CD4-positive, alpha-beta T cell treated with Interferon alpha-2 for 1 hour (primary cell): Measurements from ENCODE around the gene SLC4A11.
"Not testable (repeated sequence)": the region's sequence is repeated elsewhere in the genome, so short reads cannot be mapped to it uniquely, and the experiment has no call there.

Experiments
- DNase-seq, 2 donors: peaks; one replicate each; pipeline ENCODE4 v3.0.0-alpha.2; 2020 to 2022

The SLC4A11 gene

DNA sequence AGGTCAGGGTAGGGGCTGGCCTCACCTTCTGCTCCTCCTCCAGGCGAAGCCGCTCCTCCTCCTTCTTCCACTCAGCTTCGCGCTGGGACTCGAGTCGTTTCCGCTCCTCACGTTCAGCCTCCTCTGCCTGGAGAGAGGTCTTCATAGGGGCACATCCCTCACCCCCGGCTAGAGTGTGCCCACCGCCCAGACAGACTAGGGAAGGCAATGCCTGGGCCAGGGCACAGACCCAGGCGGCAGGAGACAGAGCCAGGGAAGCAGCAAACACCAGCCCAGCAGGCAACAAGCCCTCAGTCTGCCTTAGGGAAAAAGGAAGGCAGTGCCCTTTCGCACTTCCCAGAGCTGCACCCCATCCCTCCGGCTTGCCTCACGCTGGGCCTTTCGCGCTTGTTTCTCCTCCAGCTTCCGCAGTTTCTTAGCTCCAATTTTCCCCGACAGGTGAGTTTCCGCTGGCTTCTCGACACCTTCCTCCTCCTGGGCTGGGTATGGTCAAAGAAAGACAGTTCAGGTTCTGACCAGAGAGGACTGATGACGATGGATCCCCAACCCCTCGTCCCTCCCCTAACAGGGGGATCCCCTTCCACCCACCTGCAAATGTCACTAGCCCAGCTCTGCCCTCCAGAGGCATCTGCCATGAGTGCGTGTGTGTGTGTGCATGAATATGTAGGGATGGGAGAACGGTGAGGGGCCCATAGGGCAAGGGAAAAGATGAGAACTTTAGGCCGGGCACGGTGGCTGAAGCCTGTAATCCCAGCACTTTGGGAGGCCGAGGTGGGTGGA lies 38.8 kb downstream of the SLC4A11 start:
- DNase-seq = no peak

- no peak for DNase-seq
Observed at GRCh38 chr20:3199206-3199605, 39.8 kb downstream of the SLC4A11 start.

DNA sequence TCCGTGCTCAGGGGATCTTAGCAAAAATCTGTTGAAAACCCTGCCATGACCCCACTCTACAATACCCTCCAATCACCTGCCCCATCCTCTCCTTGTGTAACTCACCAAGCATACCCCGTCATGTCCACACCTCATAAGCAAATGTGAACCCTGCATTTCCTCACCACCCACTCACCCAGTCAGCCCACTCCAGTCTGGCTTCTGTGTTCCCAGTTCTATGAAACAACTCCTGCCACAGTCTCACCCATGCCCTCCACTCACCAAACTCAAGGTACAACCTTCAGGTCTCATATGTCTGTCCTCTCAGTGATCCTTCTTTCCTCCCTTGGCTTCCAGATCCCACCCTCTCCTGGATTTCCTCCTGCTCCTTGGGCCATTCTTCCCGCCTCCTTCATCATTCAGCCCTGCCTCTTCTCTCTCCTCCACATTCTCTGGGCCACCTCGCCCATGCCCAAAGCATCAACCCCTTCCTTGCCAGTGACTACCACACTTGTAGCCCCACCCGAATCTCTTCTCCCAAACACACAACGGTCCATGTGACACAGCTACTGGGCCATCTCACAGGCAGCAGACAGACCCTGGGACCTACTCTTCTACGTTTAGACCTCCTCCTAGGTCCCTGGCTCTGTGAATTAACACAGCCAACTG lies 43.3 kb downstream of the SLC4A11 start:
- no peak for DNase-seq

GRCh38 chr20:3194617-3195280 lies 44.2 kb downstream of the SLC4A11 start:
- no peak for DNase-seq

DNA sequence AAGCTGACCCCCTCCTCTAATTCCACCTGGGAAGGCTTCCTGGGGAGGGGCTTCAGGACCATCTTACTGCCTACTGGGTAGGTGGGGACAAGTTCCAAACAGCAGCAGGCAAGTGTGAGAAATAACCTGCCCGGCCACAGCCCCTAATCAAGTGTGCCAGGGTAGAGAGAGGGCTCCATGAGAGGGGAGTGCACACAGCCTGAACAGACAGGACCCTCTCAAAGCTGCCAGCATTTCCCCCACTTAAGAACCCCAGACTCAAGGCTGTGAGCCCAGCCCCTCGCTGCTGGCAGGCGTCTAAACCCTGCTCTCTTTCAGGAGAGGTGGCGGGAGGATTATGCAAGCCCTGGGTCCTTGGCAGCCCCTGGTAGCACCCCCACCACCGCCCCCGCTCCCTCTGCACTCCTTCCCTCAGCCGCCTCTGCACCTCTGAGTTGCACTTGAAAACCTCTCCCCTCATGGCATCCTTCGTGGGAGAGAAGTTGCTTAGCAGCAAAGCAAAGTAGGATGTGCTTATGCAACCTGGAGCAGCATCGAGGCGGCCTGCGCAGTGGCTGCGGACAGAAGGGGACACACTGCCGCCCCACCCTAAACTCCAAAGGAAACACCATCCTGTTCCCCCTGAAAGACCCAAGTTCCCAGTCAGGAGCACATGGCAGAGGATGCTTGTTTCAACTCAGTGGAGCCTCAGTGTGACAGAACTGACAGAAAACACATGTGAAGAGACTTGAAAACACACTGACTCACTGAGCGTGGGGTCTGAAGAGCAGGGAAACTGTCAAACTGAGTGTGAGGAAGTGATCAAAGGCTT lies 45.0 kb downstream of the SLC4A11 start:
- DNase-seq = no peak

DNA sequence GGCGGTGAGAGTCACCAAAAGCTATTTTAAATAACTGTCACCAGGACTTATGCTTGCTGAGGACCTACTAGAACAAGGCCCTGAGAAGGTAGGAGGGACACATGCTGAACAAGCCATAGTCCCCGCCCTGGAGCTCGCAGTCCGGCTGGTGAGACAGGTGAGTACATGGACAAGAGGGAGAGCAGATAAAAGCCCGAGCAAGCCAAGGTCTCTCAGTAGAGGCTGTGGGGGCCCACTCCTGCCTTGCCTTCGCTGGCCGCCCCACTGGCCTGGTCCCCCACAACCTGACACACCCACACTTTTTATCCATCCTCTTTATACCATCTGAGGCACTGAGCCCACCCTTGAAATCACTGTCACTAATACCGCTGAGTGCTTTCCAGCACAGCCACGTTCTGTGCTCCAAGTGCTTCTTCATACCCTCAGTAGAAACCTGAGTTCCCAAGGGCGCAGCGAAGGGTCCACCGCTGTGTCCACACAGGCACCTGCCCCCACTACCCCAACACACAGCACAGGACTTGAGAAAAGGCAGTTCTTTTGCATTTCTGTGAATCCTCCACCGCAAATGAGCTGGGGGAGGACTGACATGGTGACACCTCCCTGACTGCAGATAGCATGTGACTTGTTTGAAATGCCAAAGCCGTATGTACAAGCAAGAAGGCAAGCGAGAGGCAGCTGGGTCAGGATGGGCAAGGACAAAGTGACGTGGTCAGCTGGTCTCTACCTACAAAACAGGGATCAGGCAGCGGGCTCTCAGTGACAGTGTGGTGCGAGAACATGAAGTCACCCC lies 46.6 kb downstream of the SLC4A11 start:
- DNase-seq = no peak

GRCh38 chr20:3190681-3191111 lies 48.3 kb downstream of the SLC4A11 start:
- no peak for DNase-seq

- no peak for DNase-seq
Observed at GRCh38 chr20:3189561-3190131, 49.3 kb downstream of the SLC4A11 start.

GRCh38 chr20:3188823-3189413 lies 50.1 kb downstream of the SLC4A11 start:
- no peak for DNase-seq

GRCh38 chr20:3187861-3188260 lies 51.1 kb downstream of the SLC4A11 start:
- DNase-seq = not testable (repeated sequence)

DNA sequence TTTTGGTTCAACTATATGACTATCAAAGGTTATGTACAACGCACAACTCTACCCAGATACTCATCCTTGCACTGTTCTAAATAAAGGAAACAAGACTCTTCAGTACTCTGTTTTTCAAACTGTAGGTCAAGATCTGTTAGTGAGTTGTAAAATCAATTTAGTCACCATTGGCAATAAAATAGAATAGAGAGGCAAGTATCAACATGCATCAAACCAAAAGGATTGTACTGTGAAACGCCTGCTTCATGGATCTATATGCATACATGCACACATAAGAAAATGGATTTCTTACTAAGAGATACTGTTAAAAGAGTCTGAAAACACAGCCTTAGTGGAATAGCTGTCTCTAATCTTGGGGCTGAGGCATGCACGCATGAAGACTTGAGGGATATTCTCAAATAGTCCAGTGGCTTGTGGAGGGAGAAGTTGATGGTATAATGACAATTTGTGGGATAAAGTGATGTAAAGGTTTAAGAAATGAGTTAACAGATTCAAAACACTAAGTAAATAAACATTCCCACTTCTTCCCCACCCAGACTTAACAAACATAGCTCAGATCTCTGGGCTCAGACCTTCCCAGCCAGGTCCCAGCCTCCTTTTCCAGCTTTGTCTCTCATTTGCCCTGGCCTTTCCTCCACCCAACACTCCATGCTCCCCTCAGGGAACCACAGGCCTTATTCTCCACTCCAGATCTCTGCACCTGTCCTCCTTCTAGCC lies 54.9 kb downstream of the SLC4A11 start:
- DNase-seq = no peak

DNA sequence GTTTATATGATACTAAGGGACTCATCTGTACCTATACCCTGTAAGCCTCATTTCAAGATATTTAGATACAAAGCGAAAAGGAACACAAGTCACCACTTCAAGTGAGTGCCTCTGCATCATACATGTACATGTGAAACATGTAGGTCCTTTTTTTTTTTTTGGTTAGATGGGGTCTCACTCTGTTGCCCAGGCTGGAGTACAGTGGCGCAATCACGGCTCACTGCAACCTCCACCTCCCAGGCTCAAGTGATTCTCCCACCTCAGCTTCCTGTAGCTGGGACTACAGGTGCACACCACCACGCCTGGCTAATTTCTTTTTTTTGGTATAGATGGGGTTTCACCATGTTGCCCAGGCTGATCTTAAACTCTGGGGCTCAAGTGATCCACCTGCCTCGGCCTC lies 56.6 kb downstream of the SLC4A11 start:
- not testable (repeated sequence) for DNase-seq

- no peak for DNase-seq
Observed at GRCh38 chr20:3181270-3181669, 57.7 kb downstream of the SLC4A11 start.

DNA sequence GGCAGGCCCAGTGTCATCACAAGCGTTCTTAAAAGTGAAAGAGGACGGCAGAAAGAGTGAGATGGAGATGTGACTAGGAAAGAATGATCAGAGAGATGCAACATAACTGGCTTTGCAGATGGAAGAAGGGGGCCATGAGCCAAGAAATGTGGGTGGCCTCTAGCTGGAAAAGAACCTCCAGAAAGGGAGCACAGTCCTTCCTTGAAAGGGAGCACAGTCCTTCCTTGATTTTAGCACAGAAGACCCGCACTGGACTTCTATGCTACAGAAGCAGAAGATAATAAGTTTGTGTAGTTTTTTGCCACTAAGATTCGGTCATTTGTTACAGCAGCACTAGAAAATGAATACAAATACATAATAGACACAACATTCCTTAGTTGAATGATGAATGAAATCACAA lies 58.7 kb downstream of the SLC4A11 start:
- no peak for DNase-seq

GRCh38 chr20:3177746-3178485 lies 61.1 kb downstream of the SLC4A11 start:
- no peak for DNase-seq
